ENCODE data around the gene CX3CL1. TPM values are rescaled to one million over a fixed set of nuclear protein-coding genes. Genes with fewer than 3 reads are reported as not detected.
A peak's percentile ranks its signal among the peaks of the same experiment; 100 is the strongest.

CX3CL1 gene
- total RNA-seq, 1 experiment from 2014 or later: 0.15 TPM

- no peak overlapping the region for H3K9ac ChIP-seq (ENCODE audit: low read length)
Measured at GRCh38 chr16:57409870-57410587, 37.7 kb downstream of the CX3CL1 start.

More at GRCh38 chr16:57409870-57410587, 37.7 kb downstream of the CX3CL1 start:
- no peaks in the 10 kb centered on the region for H3K36me3 ChIP-seq (ENCODE audit: control insufficient read depth in 1 of 2, insufficient read depth in 2 of 2, low read length in 2 of 2)
- TF ChIP-seq CBX3 (IDR thresholded peaks at IDR 0.05; ENCODE audit: low read depth) (no peak), POLR2AphosphoS5 (IDR thresholded peaks at IDR 0.05; ENCODE audit: low read depth, low read length) (no peak), ZBTB33 (IDR thresholded peaks at IDR 0.05; ENCODE audit: extremely low read depth, insufficient replicate concordance, low read length) (no peak), TCF7L2 (IDR thresholded peaks at IDR 0.05; ENCODE audit: borderline replicate concordance, extremely low read depth, insufficient read depth, insufficient read length) (no peak), REST (IDR thresholded peaks at IDR 0.05; ENCODE audit: low read depth) (no peak), ATF3 (IDR thresholded peaks at IDR 0.05) (no peak), ZNF274 (IDR thresholded peaks at IDR 0.05; ENCODE audit: low read depth, low read length) (no peak), SP1 (IDR thresholded peaks at IDR 0.05; ENCODE audit: low read depth) (no peak), RAD21 (IDR thresholded peaks at IDR 0.05; ENCODE audit: low read depth) (no peak), YY1 (IDR thresholded peaks at IDR 0.05; ENCODE audit: extremely low read depth, insufficient replicate concordance, low read depth, low read length) (no peak), SIN3A (IDR thresholded peaks at IDR 0.05; ENCODE audit: low read depth) (no peak), EZH2phosphoT487 (IDR thresholded peaks at IDR 0.05; ENCODE audit: borderline replicate concordance) (no peak), JUND (IDR thresholded peaks at IDR 0.05) (no peak), CEBPB (IDR thresholded peaks at IDR 0.05; ENCODE audit: low read depth) (no peak), SRF (IDR thresholded peaks at IDR 0.05; ENCODE audit: low read depth) (no peak), FOSL1 (IDR thresholded peaks at IDR 0.05; ENCODE audit: low read depth) (no peak)
- no TSS peak for BruUV-seq (replicated peaks)
- no peak overlapping the region for H3K4me3 ChIP-seq (replicated peaks in 1 of 2; ENCODE audit: low read depth in 1 of 2, low read length in 2 of 2)
- ChIA-PET POLR2A (no interaction called here), RAD21 (ENCODE audit: low non-redundant PET in 1 of 2, low total read pairs in 2 of 2, uncharacterized antibody in 2 of 2, unreplicated experiment in 2 of 2) (no interaction called here), CTCF (interaction anchor here (1.3 kb wide), 1 partner anchor 9 kb away, joined by 5 read pairs; no protein-coding TSS in a partner anchor)
- no peak overlapping the region for H3K4me2 ChIP-seq (ENCODE audit: low read length)
- H3K9me3 ChIP-seq (ENCODE audit: control insufficient read depth in 1 of 2, insufficient read depth in 1 of 2, low read depth in 1 of 2, low read length in 2 of 2): no peaks in the 10 kb centered on the region
- intact Hi-C loops (cut with micrococcal nuclease): no loop called here
- no peak for DNase-seq (ENCODE audit: low read depth, low spot score)
- no peaks in the 10 kb centered on the region for H3K9me2 ChIP-seq (ENCODE audit: insufficient read depth)
- no peaks in the 10 kb centered on the region for H4K20me1 ChIP-seq (ENCODE audit: insufficient read depth)
- peaks cover 5% of the 10 kb centered on the region; the same call in 1 of the 2 replicates for H3K27me3 ChIP-seq (ENCODE audit: insufficient read depth, low read length)
- H3K4me1 ChIP-seq (ENCODE audit: control insufficient read depth in 1 of 2, insufficient read depth in 2 of 2, low read length in 2 of 2): no peaks in the 10 kb centered on the region
- 0 out of 2 replicates have a peak, but pooled peaks have one; percentile 25 for ATAC-seq
- H3K79me2 ChIP-seq (ENCODE audit: insufficient read depth, low read length): no peaks in the 10 kb centered on the region
- no peak overlapping the region for H3K27ac ChIP-seq (ENCODE audit: low read depth, low read length)
- no peak overlapping the region for H2AFZ ChIP-seq (ENCODE audit: low read depth, low read length, poor library complexity, severe bottlenecking)

Data from HCT116 (cell line).